Breast epithelium (tissue), 4 donors: ENCODE data around the gene SKIC8. TPM values are rescaled to one million over a fixed set of nuclear protein-coding genes. Genes with fewer than 3 reads are reported as not detected.
A peak's percentile ranks its signal among the peaks of the same experiment; 100 is the strongest.

Experiments used
- DNase-seq, 2 donors: peaks; one replicate each; pipeline ENCODE4 v3.0.0-alpha.2; 2019; ENCODE audit warnings: low spot score in 2 of 2
- H3K27ac ChIP-seq, 2 donors: fragments of 200-600 bp; sonication (generic) in 1 of 2; one replicate each; pipeline ENCODE4 v1.5.1; 2016 to 2019; ENCODE audit warnings: mild to moderate bottlenecking in 1 of 2
- H3K27me3 ChIP-seq, 2 donors: fragments of 200-600 bp; sonication (generic) in 1 of 2; one replicate each; pipeline versions ENCODE4 v1.5.1 to v1.6.0; 2017 to 2019; ENCODE audit warnings: control low read depth in 1 of 2, mild to moderate bottlenecking in 1 of 2
- H3K36me3 ChIP-seq: fragments of 200-600 bp; one replicate; pipeline ENCODE4 v1.5.1; 2019
- H3K4me1 ChIP-seq, 2 donors: fragments of 200-600 bp; sonication (generic); one replicate each; pipeline ENCODE4 v1.5.1; 2016 to 2019; ENCODE audit warnings: control low read depth in 1 of 2
- H3K4me3 ChIP-seq, 3 donors: fragments of 200-600 bp; sonication (generic); 1 replicate in 2 of 3; 2 replicates in 1 of 3; pipeline ENCODE4 v1.5.1; 2016 to 2019; ENCODE audit warnings: mild to moderate bottlenecking in 3 of 3, moderate library complexity in 2 of 3
- H3K9me3 ChIP-seq, 2 donors: fragments of 200-600 bp; sonication (generic) in 1 of 2; one replicate each; pipeline ENCODE4 v1.5.1; 2016 to 2019; ENCODE audit warnings: control low read depth in 1 of 2
- POLR2A ChIP-seq: fragments of 450-650 bp; IDR thresholded peaks from one replicate; pipeline ENCODE4 v1.6.1; 2016; ENCODE audit warnings: antibody characterized with exemption, mild to moderate bottlenecking, moderate library complexity
- POLR2AphosphoS5 ChIP-seq, 3 donors: sonication (generic); formaldehyde crosslinking; IDR thresholded peaks; one replicate each; pipeline ENCODE4 v1.6.1; 2017; ENCODE audit warnings: antibody characterized with exemption in 3 of 3
- intact Hi-C: fragments of 100-400 bp; cut with DNase I; formaldehyde crosslinking; loops from one replicate; pipeline ENCODE4 v1.15.1; 2023; ENCODE audit warnings: low total_unique reads
- total RNA-seq, 3 donors: library from RNA; depleted of rRNA; stranded (reverse); fragments of >200 nt; gene quantifications; one replicate each; pipeline ENCODE4 v1.1.0, GENCODE V29; 2016
- TF ChIP-seq, protein P1 (sequence below), 3 donors: fragments of 450-650 bp; IDR thresholded peaks; one replicate each; pipeline ENCODE4 v1.5.1; 2016 to 2017; ENCODE audit warnings: antibody characterized with exemption in 3 of 3, mild to moderate bottlenecking in 3 of 3, moderate library complexity in 3 of 3

SKIC8 gene
- total RNA-seq, 3 donors from 2014 or later: 63.5 to 98.8 (median 96.0) TPM

DNA sequence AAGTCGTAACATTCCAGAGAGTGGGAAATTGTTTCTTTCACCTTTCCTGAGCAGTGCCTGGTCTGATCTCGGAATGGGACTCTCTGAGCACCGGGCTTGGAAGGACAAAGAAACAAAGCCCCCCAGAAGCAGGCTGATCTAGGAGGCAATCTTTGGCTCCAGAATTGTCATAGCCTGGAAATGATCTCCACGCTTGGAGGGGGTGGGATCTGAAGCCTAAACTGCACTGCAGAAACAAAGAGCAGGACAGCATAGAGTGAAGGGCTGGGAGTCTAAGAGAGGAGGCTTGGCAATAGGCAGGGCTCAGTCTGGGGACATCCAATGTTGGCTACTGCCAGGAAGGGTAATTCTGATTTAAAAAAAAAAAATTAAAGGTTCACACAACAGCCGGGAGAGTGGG, 42.6 kb upstream of the SKIC8 start:
- no peak for DNase-seq
- TF ChIP-seq, protein P1, sequence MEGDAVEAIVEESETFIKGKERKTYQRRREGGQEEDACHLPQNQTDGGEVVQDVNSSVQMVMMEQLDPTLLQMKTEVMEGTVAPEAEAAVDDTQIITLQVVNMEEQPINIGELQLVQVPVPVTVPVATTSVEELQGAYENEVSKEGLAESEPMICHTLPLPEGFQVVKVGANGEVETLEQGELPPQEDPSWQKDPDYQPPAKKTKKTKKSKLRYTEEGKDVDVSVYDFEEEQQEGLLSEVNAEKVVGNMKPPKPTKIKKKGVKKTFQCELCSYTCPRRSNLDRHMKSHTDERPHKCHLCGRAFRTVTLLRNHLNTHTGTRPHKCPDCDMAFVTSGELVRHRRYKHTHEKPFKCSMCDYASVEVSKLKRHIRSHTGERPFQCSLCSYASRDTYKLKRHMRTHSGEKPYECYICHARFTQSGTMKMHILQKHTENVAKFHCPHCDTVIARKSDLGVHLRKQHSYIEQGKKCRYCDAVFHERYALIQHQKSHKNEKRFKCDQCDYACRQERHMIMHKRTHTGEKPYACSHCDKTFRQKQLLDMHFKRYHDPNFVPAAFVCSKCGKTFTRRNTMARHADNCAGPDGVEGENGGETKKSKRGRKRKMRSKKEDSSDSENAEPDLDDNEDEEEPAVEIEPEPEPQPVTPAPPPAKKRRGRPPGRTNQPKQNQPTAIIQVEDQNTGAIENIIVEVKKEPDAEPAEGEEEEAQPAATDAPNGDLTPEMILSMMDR (IDR thresholded peaks at IDR 0.05): no peak
- TF ChIP-seq POLR2AphosphoS5 (IDR thresholded peaks at IDR 0.05): no peak
- TF ChIP-seq POLR2A: no peak
- H3K4me1 ChIP-seq: no peaks in the 10 kb centered on the region
- H3K27me3 ChIP-seq: peaks cover 0 to 34% of the 10 kb centered on the region in 2 donors
- H3K27ac ChIP-seq: no peak overlapping the region
- intact Hi-C loops: no loop called here
- H3K9me3 ChIP-seq: no peaks in the 10 kb centered on the region
- peak overlapping the region in 1 of 3 donors; percentile 52 for H3K4me3 ChIP-seq
- no peaks in the 10 kb centered on the region for H3K36me3 ChIP-seq

DNA sequence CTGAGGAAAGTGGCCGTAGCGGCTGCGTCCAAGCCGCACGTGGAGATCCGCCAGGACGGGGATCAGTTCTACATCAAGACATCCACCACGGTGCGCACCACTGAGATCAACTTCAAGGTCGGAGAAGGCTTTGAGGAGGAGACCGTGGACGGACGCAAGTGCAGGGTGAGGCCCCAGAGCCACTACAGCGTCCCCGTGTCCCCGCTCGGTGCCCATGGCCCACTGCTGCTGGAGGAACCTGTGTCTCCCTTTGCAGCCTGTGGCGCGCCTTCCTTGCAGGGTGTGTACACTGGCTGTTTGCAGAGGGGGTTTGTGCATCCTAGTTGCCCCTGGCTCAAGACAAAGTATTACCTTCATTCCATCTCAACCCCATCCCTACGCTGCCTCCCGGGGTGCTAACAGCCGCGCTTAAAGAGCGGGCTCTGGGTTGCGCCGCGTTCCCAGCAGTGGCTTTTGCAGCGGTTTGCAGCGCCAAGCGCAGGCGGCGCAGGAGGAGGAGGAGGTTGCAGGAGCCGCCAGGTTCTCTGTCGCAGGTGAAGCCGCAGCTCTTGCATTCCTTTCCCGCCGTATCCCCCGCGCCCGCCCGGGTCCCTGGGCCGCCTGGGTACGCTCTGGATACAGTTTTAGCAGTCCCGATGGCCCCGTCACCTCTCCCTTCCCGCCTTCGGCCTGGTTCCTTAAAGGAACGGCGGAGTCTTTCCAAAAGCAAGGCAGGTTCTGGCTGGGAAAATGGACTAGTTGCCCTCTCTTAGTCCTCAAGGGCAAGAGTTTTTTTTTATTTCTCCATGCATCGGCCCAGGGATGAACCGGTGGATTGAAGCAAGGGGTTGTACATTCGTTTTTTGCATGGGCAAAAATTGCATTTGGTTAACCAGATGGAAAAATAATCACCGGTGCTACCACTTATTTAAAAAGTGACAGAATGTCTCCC, 41.9 kb upstream of the SKIC8 start:
- no peak for DNase-seq
- H3K9me3 ChIP-seq: no peaks in the 10 kb centered on the region
- TF ChIP-seq POLR2AphosphoS5 (IDR thresholded peaks at IDR 0.05) (no peak), POLR2A (no peak)
- TF ChIP-seq, protein P1 (IDR thresholded peaks at IDR 0.05): no peak
- H3K27ac ChIP-seq: no peak overlapping the region
- peaks cover 0 to 34% of the 10 kb centered on the region in 2 donors for H3K27me3 ChIP-seq
- no peaks in the 10 kb centered on the region for H3K4me1 ChIP-seq
- peak overlapping the region in 2 of 3 donors; percentile 52 to 64 for H3K4me3 ChIP-seq
- H3K36me3 ChIP-seq: no peaks in the 10 kb centered on the region
- intact Hi-C loops: no loop called here

DNA sequence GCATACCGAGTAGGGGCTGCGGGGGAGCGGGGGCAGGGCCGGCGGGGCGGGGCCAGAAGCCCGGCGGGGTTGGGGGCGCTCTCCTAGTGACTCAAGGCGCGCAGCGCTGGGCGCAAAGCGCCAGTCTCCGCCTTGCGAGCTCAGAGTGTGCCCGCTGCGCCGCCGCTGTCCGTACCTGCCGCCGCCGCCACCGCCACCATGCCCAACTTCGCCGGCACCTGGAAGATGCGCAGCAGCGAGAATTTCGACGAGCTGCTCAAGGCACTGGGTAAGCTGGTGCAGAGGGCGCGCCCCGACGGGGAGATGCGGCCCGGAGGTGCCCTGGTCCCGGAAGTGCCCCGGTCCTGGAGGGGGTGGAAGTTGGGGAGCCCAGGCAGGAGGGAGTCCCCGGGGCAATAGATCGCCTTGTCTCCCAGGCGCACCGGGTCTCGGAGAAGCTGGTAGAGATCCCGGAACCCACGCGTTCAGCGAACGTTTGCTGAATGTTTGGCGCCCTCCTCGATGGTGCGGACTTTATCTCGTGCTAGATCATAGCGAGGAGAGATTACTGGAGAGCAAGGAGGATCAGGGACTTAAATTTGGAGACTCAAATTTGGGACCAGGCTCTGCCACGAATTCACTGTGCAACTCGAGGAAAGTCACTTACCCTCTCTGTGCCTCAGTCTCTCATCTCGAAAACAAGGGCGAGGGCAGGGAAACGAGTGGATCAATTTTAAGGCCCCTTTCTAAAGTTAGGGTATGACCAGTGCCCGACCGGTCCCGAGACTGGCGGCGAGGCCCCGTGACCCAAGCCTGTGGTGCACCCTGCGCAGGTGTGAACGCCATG, 41.0 kb upstream of the SKIC8 start, which contains the start of gene CRABP1:
CRABP1 (plus strand) TSS at position 123 of the 826 bp plus-strand sequence; CDS start at position 199, 76 bp downstream.
- TF ChIP-seq POLR2A (no peak), POLR2AphosphoS5 (IDR thresholded peaks at IDR 0.05) (no peak)
- TF ChIP-seq, protein P1 (IDR thresholded peaks at IDR 0.05): no peak
- Histone ChIP-seq H3K4me1 (no peaks in the 10 kb centered on the region), H3K27me3 (peaks cover 0 to 34% of the 10 kb centered on the region in 2 donors), H3K4me3 (peak within 1 kb of the TSS in 2 of 3 donors; percentile 52 to 64), H3K36me3 (no peaks in the 10 kb centered on the region), H3K27ac (no peak within 1 kb of the TSS), H3K9me3 (no peaks in the 10 kb centered on the region)
- intact Hi-C loops: no loop called here
- no peak for DNase-seq

DNA sequence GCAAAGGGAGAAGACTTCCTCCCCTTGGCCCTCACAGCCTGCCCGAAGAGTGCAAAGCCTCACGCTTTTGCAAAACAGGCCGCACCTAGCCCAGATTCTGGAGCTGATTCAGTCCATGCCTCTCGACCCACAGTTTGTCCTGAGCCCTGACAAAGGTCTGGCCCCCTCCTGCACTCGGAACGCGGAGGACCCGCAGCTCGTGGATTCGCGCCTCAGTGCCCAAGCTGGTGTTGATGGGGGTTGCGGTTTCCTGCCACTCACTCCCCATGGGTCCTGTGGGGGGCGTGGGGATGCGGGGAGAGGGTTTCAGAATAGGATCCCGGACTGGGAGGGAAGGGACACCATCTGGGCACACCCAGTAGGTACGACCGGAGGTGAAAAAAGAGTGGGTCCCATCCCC, 40.1 kb upstream of the SKIC8 start:
- no peaks in the 10 kb centered on the region for H3K4me1 ChIP-seq
- peaks cover 0 to 34% of the 10 kb centered on the region in 2 donors for H3K27me3 ChIP-seq
- no peaks in the 10 kb centered on the region for H3K9me3 ChIP-seq
- TF ChIP-seq, protein P1 (IDR thresholded peaks at IDR 0.05): no peak
- TF ChIP-seq POLR2A (no peak), POLR2AphosphoS5 (IDR thresholded peaks at IDR 0.05) (no peak)
- no peaks in the 10 kb centered on the region for H3K36me3 ChIP-seq
- H3K27ac ChIP-seq: no peak overlapping the region
- intact Hi-C loops: no loop called here
- no peak for DNase-seq
- H3K4me3 ChIP-seq: no peak overlapping the region
